ENCODE results near the gene GJC1. TPM values are rescaled to one million over a fixed set of nuclear protein-coding genes. Genes with fewer than 3 reads are reported as not detected.

GJC1 gene
- total RNA-seq, 2 donors from 2014 or later, result 1.6 to 2.6 TPM

DNA sequence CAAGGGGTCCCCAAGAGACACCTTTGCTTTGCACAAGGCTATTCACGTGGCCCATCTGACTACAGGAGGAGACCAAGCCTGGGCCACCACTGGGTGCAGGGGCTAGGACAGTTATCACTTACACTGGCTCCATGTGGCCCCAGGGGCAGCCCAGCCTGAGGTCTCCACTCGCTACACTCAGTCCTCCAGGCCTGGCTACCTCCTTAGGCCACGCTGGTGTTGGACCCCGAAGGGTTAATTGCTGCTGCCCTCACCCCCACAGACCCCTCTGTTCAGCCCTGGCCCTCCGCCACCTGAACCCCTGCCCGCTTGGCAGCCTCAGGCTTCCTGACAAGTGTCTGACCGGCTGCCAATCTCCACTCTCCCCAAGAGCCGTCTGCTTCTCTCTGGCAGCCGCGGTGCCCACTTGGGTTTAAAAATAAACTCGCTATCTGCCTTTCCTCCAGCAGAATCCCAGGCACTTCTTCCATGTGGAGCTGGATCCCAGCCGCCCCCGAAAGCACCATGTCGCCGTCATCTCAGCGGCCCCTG is 43.5 kb downstream of the GJC1 start:
- Histone ChIP-seq H3K36me3 (replicated peaks in 1 of 2; ENCODE audit: insufficient read depth in 1 of 2, low read depth in 2 of 2) (no peaks in the 10 kb centered on the region), H3K4me3 (no peak overlapping the region), H3K9me3 (no peaks in the 10 kb centered on the region), H3K27ac (no peak overlapping the region), H3K4me1 (no peaks in the 10 kb centered on the region), H3K27me3 (no peaks in the 10 kb centered on the region)
- ATAC-seq (no peak), DNase-seq (no peak)
- intact Hi-C loops (cut with DNase I), result no loop called here
- 23 to 35% methylated on average over 10 to 16 of the region's 16 CpGs for WGBS, 2 donors
- TF ChIP-seq, protein P1, sequence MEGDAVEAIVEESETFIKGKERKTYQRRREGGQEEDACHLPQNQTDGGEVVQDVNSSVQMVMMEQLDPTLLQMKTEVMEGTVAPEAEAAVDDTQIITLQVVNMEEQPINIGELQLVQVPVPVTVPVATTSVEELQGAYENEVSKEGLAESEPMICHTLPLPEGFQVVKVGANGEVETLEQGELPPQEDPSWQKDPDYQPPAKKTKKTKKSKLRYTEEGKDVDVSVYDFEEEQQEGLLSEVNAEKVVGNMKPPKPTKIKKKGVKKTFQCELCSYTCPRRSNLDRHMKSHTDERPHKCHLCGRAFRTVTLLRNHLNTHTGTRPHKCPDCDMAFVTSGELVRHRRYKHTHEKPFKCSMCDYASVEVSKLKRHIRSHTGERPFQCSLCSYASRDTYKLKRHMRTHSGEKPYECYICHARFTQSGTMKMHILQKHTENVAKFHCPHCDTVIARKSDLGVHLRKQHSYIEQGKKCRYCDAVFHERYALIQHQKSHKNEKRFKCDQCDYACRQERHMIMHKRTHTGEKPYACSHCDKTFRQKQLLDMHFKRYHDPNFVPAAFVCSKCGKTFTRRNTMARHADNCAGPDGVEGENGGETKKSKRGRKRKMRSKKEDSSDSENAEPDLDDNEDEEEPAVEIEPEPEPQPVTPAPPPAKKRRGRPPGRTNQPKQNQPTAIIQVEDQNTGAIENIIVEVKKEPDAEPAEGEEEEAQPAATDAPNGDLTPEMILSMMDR (IDR thresholded peaks at IDR 0.05), result no peak
- TF ChIP-seq POLR2A (IDR thresholded peaks at IDR 0.05), result no peak

DNA sequence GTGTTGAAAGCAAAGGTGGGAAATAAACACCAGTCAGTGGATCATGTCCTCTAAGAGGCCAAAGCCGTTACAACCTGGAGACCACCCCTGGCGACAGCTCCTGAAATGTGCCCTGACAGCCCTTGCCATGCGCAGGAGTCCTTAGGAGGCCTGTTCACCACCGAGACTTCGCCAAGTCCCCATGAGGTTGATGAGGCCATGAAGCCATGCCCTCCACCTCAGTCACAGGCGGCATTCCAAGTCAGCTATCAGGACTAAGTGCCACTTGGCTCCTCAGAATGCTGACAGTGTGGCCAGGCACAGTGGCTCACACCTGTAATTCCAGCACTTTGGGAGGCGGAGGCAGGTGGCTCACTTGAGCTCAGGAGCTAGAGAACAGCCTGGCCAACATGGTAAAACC is 44.2 kb downstream of the GJC1 start:
- Histone ChIP-seq H3K9me3 (no peaks in the 10 kb centered on the region), H3K27me3 (no peaks in the 10 kb centered on the region), H3K36me3 (replicated peaks in 1 of 2; ENCODE audit: insufficient read depth in 1 of 2, low read depth in 2 of 2) (no peaks in the 10 kb centered on the region), H3K4me1 (no peaks in the 10 kb centered on the region), H3K4me3 (no peak overlapping the region), H3K27ac (no peak overlapping the region)
- no peak for DNase-seq
- intact Hi-C loops (cut with DNase I), result no loop called here
- WGBS, 2 donors, result 75 to 93% methylated on average over 7 of the region's 7 CpGs
- ATAC-seq, result no peak
- TF ChIP-seq, protein P1 (IDR thresholded peaks at IDR 0.05), result no peak

DNA sequence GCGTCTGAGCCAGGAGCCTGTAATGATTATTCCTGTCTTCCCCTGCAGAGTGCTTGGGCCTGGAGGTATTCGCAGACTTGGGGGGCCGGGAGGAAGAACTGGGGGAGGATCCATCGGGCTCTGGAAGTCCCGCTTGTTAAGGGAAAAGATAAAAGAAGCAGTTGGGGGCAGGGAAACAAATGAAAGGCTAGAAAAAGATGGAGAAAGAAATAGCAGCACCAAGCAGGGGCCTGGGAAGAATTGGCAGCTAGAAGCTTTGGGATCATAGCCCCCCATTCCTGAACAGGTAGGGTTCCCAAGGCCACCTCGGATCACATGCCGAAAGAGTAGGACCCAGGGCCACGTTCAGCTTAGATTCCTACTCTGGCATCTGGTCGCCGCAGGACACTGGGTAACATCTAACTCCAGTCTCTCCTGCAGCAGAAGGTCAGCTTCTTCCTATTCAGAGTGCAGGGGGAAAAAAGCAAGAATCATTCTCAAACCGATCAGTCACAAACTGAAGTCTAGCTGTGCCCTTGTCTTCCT is 47.7 kb downstream of the GJC1 start:
- no peaks in the 10 kb centered on the region for H3K9me3 ChIP-seq
- H3K27ac ChIP-seq, result peak overlapping the region in 2 of 4 donors; percentile 18 to 36
- WGBS, 2 donors, result 46 to 60% methylated on average over 11 of the region's 11 CpGs
- peaks cover 9% of the 10 kb centered on the region for H3K4me1 ChIP-seq
- H3K4me3 ChIP-seq, result no peak overlapping the region
- no peak for ATAC-seq
- intact Hi-C loops (cut with DNase I), result loop anchor here (5.0 kb wide), 1 partner anchor 80 kb away; no protein-coding TSS in a partner anchor
- no peak for TF ChIP-seq POLR2A (IDR thresholded peaks at IDR 0.05)
- TF ChIP-seq, protein P1 (IDR thresholded peaks at IDR 0.05), result no peak
- H3K27me3 ChIP-seq, result no peaks in the 10 kb centered on the region
- DNase-seq, result no peak
- H3K36me3 ChIP-seq (replicated peaks in 1 of 2; ENCODE audit: insufficient read depth in 1 of 2, low read depth in 2 of 2), result no peaks in the 10 kb centered on the region

DNA sequence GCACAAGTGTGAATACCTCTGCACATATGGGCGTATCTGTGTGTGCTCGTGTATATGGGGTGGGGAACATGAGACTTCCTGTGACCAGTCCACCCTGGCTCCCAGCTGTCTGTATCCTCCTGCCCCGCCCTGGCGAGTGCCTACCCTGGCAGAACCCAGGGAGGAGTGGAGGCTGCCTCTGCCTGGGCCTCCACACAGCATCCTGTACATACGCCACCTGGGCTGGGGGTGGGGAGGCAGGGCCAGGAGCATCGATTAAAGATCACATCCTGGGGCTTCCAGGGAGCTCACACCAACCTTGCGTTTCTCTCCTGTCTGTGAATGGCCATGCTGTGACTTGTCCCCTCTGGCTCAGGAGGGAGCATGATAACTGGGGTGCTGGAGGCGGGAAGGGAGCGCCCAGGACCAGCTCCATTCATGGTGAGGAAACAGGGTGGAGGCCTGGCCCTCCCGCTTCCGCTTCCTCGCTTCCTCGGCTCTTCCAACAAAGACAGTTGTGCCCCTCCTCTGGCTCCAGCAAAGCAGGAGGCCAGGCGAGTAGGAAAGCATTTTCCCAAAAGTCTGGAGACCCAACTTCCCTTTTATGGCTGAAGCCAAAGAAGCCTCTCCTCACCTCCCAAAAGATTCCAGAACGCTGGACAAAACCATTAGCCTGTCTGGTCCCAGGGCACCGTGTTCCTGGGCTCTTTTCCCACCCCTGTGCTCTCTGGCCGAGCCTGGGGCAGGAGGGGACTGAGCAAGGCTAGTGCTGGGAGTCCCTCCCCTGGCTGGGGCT is 48.3 kb downstream of the GJC1 start:
- 50 to 66% methylated on average over 6 to 17 of the region's 17 CpGs for WGBS, 2 donors
- ATAC-seq (no peak), DNase-seq (no peak)
- Histone ChIP-seq H3K27me3 (no peaks in the 10 kb centered on the region), H3K4me3 (no peak overlapping the region), H3K9me3 (no peaks in the 10 kb centered on the region), H3K36me3 (replicated peaks in 1 of 2; ENCODE audit: insufficient read depth in 1 of 2, low read depth in 2 of 2) (no peaks in the 10 kb centered on the region), H3K27ac (peak overlapping the region in 2 of 4 donors; percentile 18 to 36), H3K4me1 (peaks cover 9% of the 10 kb centered on the region)
- TF ChIP-seq POLR2A (IDR thresholded peaks at IDR 0.05), result no peak
- TF ChIP-seq, protein P1 (IDR thresholded peaks at IDR 0.05), result no peak
- intact Hi-C loops (cut with DNase I), result loop anchor here (5.0 kb wide), 1 partner anchor 81 kb away; no protein-coding TSS in a partner anchor
